HG03103 (cell line): ENCODE data around the gene TTLL9.
"Not testable (repeated sequence)": the region's sequence is repeated elsewhere in the genome, so short reads cannot be mapped to it uniquely, and the experiment has no call there.

Experiments used
- ATAC-seq: cut with Tn5 transposase; IDR thresholded peaks from one replicate; pipeline ENCODE4 v1.9.1; 2021; ENCODE audit warnings: low read depth; ENCODE audit not compliant: unreplicated experiment

The TTLL9 gene

GRCh38 chr20:31915491-31916280 lies 45.3 kb downstream of the TTLL9 start:
- no peak for ATAC-seq

- ATAC-seq, result no peak
Observed at GRCh38 chr20:31916708-31917107, 46.3 kb downstream of the TTLL9 start.

- not testable (repeated sequence) for ATAC-seq
Observed at GRCh38 chr20:31917962-31918412, 47.6 kb downstream of the TTLL9 start.

GRCh38 chr20:31918466-31919105 lies 48.2 kb downstream of the TTLL9 start:
- ATAC-seq, result no peak

- no peak for ATAC-seq
Observed at GRCh38 chr20:31919410-31920155, 49.1 kb downstream of the TTLL9 start.

GRCh38 chr20:31920275-31920855 lies 49.9 kb downstream of the TTLL9 start:
- no peak for ATAC-seq

GRCh38 chr20:31921480-31921879 lies 51.0 kb downstream of the TTLL9 start:
- ATAC-seq, result not testable (repeated sequence)

GRCh38 chr20:31922181-31922580 lies 51.7 kb downstream of the TTLL9 start:
- no peak for ATAC-seq

- no peak for ATAC-seq
Observed at GRCh38 chr20:31922588-31922987, 52.2 kb downstream of the TTLL9 start.

GRCh38 chr20:31923388-31924331 lies 53.2 kb downstream of the TTLL9 start:
- no peak for ATAC-seq

- ATAC-seq, result no peak
Observed at GRCh38 chr20:31924561-31924960, 54.1 kb downstream of the TTLL9 start.

GRCh38 chr20:31925631-31926030 lies 55.2 kb downstream of the TTLL9 start:
- ATAC-seq, result no peak

- no peak for ATAC-seq
Observed at GRCh38 chr20:31926493-31926892, 56.1 kb downstream of the TTLL9 start.

- ATAC-seq, result no peak
Observed at GRCh38 chr20:31927627-31928159, 57.3 kb downstream of the TTLL9 start.

- not testable (repeated sequence) for ATAC-seq
Observed at GRCh38 chr20:31929631-31930030, 59.2 kb downstream of the TTLL9 start.

- no peak for ATAC-seq
Observed at GRCh38 chr20:31930779-31931178, 60.3 kb downstream of the TTLL9 start.

GRCh38 chr20:31933698-31934097 lies 63.3 kb downstream of the TTLL9 start:
- ATAC-seq, result no peak

GRCh38 chr20:31934491-31934890 lies 64.1 kb downstream of the TTLL9 start:
- ATAC-seq, result no peak

- no peak for ATAC-seq
Observed at GRCh38 chr20:31934968-31935764, 64.7 kb downstream of the TTLL9 start.
